H1 (cell line): ENCODE data around the gene PSPN. TPM values are rescaled to one million over a fixed set of nuclear protein-coding genes. Genes with fewer than 3 reads are reported as not detected.
A peak's percentile ranks its signal among the peaks of the same experiment; 100 is the strongest.

Experiments
- CTCF ChIA-PET: fragments of 300-600 bp; sonication (Branson Sonifier 250); formaldehyde crosslinking; loops from one replicate; lab custom pipeline; 2021; ENCODE audit not compliant: partially characterized antibody; lab: Charles Lee
- POLR2A ChIA-PET: fragments of 300-600 bp; sonication (Branson Sonifier 250); formaldehyde crosslinking; loops from one replicate; lab custom pipeline; 2021; ENCODE audit warnings: inconsistent platforms; ENCODE audit not compliant: partially characterized antibody; lab: Charles Lee
- DNase-seq, 2 experiments: peaks; one replicate each; pipeline versions ENCODE4 v3.0.0 to v3.0.0-alpha.2; 2010 to 2022; ENCODE audit warnings: low spot score in 2 of 2, low read depth in 1 of 2, mixed read lengths in 1 of 2
- FAIRE-seq: peaks from 2 replicates; lab custom pipeline; 2011; peaks lifted over from hg19 to GRCh38; lab: Jason Lieb, UNC
- H2AFZ ChIP-seq: 2 replicates; pipeline ENCODE4 v1.8.1; 2012; ENCODE audit warnings: low read length, inconsistent platforms
- H2AK5ac ChIP-seq: 2 replicates; pipeline ENCODE4 v1.6.1; 2013; ENCODE audit warnings: low read depth, low read length
- H2BK120ac ChIP-seq: replicated peaks from 2 replicates; pipeline ENCODE3; 2013; ENCODE audit warnings: low read depth, low read length, inconsistent platforms
- H2BK12ac ChIP-seq: 2 replicates; pipeline ENCODE4 v1.6.1; 2013; ENCODE audit warnings: low read depth, low read length
- H2BK15ac ChIP-seq: 2 replicates; pipeline ENCODE4 v1.6.1; 2013; ENCODE audit warnings: low read length
- H2BK20ac ChIP-seq: 2 replicates; pipeline ENCODE4 v1.6.1; 2013; ENCODE audit warnings: low read length
- H2BK5ac ChIP-seq: 2 replicates; pipeline ENCODE4 v1.6.1; 2013; ENCODE audit warnings: low read depth, low read length
- H3K14ac ChIP-seq: 2 replicates; pipeline ENCODE4 v1.6.1; 2013; ENCODE audit warnings: inconsistent platforms; ENCODE audit not compliant: insufficient read length
- H3K18ac ChIP-seq: 2 replicates; pipeline ENCODE4 v1.6.1; 2013; ENCODE audit warnings: low read length; ENCODE audit errors: extremely low read depth
- H3K23ac ChIP-seq: 2 replicates; pipeline ENCODE4 v1.6.1; 2013; ENCODE audit warnings: inconsistent platforms; ENCODE audit not compliant: insufficient read length
- H3K23me2 ChIP-seq: 2 replicates; pipeline ENCODE4 v1.6.1; 2013; ENCODE audit warnings: low read depth, low read length
- H3K27ac ChIP-seq: 2 replicates; pipeline ENCODE4 v1.6.1; 2011; ENCODE audit warnings: low read depth, low read length, inconsistent platforms
- H3K27me3 ChIP-seq, 4 experiments: replicated peaks in 1 of 4; 1 replicate in 1 of 4; 2 replicates in 3 of 4; pipeline versions ENCODE4 v1.6.1 to v1.8.1; 2011 to 2013; ENCODE audit warnings: low read length in 3 of 4, mild to moderate bottlenecking in 3 of 4, inconsistent platforms in 2 of 4, mixed read lengths in 2 of 4, moderate library complexity in 1 of 4; ENCODE audit not compliant: control insufficient read depth in 3 of 4, insufficient read depth in 3 of 4; ENCODE audit errors: extremely low read depth in 1 of 4
- H3K36me3 ChIP-seq, 4 experiments: 2 replicates each; pipeline versions ENCODE4 v1.6.1 to v1.8.1; 2011 to 2013; ENCODE audit warnings: mild to moderate bottlenecking in 4 of 4, low read length in 3 of 4, moderate library complexity in 2 of 4, control low read depth in 1 of 4, inconsistent platforms in 1 of 4; ENCODE audit not compliant: insufficient read depth in 4 of 4, control insufficient read depth in 2 of 4
- H3K4ac ChIP-seq: replicated peaks from 2 replicates; pipeline ENCODE3; 2013; ENCODE audit warnings: low read length, low read depth, mixed read lengths, inconsistent platforms; ENCODE audit not compliant: insufficient read length
- H3K4me1 ChIP-seq, 4 experiments: replicated peaks in 1 of 4; 1 replicate in 1 of 4; 2 replicates in 3 of 4; pipeline versions ENCODE4 v1.6.1 to v1.8.1; 2011 to 2013; ENCODE audit warnings: low read length in 3 of 4, inconsistent platforms in 2 of 4, mixed read lengths in 1 of 4; ENCODE audit not compliant: insufficient read depth in 4 of 4, control insufficient read depth in 3 of 4
- H3K4me2 ChIP-seq, 2 experiments: 2 replicates each; pipeline versions ENCODE4 v1.6.1 to v1.8.1; 2011 to 2013; ENCODE audit warnings: low read depth in 2 of 2, low read length in 2 of 2, control low read depth in 1 of 2, inconsistent platforms in 1 of 2, mild to moderate bottlenecking in 1 of 2; ENCODE audit not compliant: insufficient read depth in 1 of 2
- H3K4me3 ChIP-seq, 4 experiments: fragments of 200-600, 300-600 bp in 1 of 4; sonication (generic), shearing (Covaris generic), sonication (Bioruptor Twin) in 1 of 4; 2 replicates each; pipeline versions ENCODE4 v1.5.1 to v1.8.1; 2011 to 2016; ENCODE audit warnings: low read length in 4 of 4, low read depth in 3 of 4, control low read depth in 2 of 4, inconsistent platforms in 2 of 4, mild to moderate bottlenecking in 2 of 4, mixed read lengths in 1 of 4, moderate library complexity in 1 of 4; ENCODE audit not compliant: insufficient read depth in 2 of 4; ENCODE audit errors: extremely low read depth in 1 of 4
- H3K56ac ChIP-seq: replicated peaks from 2 replicates; pipeline ENCODE3; 2013; ENCODE audit warnings: low read depth, mild to moderate bottlenecking, mixed read lengths, low read length, inconsistent platforms; ENCODE audit not compliant: insufficient read length
- H3K79me1 ChIP-seq: 2 replicates; pipeline ENCODE4 v1.6.1; 2013; ENCODE audit warnings: low read depth, low read length, control low read depth
- H3K79me2 ChIP-seq, 2 experiments: 2 replicates each; pipeline versions ENCODE4 v1.6.1 to v1.8.1; 2012 to 2013; ENCODE audit warnings: low read length in 2 of 2, mild to moderate bottlenecking in 2 of 2, inconsistent platforms in 1 of 2; ENCODE audit not compliant: insufficient read depth in 2 of 2, control insufficient read depth in 1 of 2
- H3K9ac ChIP-seq, 4 experiments: replicated peaks in 1 of 4; 1 replicate in 1 of 4; 2 replicates in 3 of 4; pipeline versions ENCODE4 v1.6.1 to v1.8.1; 2011 to 2013; ENCODE audit warnings: low read depth in 3 of 4, low read length in 3 of 4, control low read depth in 2 of 4, mild to moderate bottlenecking in 2 of 4, moderate library complexity in 2 of 4, inconsistent platforms in 1 of 4; ENCODE audit errors: extremely low read depth in 1 of 4
- H3K9me3 ChIP-seq, 2 experiments: 2 replicates each; pipeline versions ENCODE4 v1.6.1 to v1.8.1; 2012 to 2013; ENCODE audit warnings: mild to moderate bottlenecking in 2 of 2, moderate library complexity in 2 of 2, control low read depth in 1 of 2, inconsistent platforms in 1 of 2, low read depth in 1 of 2, low read length in 1 of 2, mixed read lengths in 1 of 2; ENCODE audit not compliant: insufficient read depth in 2 of 2
- H4K20me1 ChIP-seq, 2 experiments: replicated peaks in 1 of 2; 2 replicates each; pipeline versions ENCODE3 to v1.8.1; 2011 to 2013; ENCODE audit warnings: inconsistent platforms in 2 of 2, low read length in 2 of 2, mild to moderate bottlenecking in 1 of 2; ENCODE audit not compliant: insufficient read depth in 2 of 2, control insufficient read depth in 1 of 2
- H4K5ac ChIP-seq: 2 replicates; pipeline ENCODE4 v1.6.1; 2013; ENCODE audit warnings: low read length, low read depth, mixed read lengths, inconsistent platforms; ENCODE audit not compliant: insufficient read length
- H4K8ac ChIP-seq: 2 replicates; pipeline ENCODE4 v1.8.0; 2013; ENCODE audit warnings: mild to moderate bottlenecking, moderate library complexity, low read length, inconsistent platforms; ENCODE audit not compliant: insufficient read depth; ENCODE audit errors: extremely low read depth
- H4K91ac ChIP-seq: replicated peaks from 2 replicates; pipeline ENCODE3; 2013; ENCODE audit warnings: low read length, mixed read lengths, inconsistent platforms; ENCODE audit not compliant: insufficient read length
- RXRA ChIP-seq: IDR thresholded peaks from 2 replicates; pipeline ENCODE4 v1.6.1; 2011; ENCODE audit warnings: low read depth, mild to moderate bottlenecking, low read length, moderate library complexity; ENCODE audit not compliant: insufficient read depth
- WGBS, 2 experiments: shearing (Covaris generic) in 1 of 2; methylation state at CpG; one replicate each; pipeline versions ENCODE4 v1.1.6 to v1.1.7; 2013 to 2015; ENCODE audit warnings: low lambda C conversion rate in 2 of 2, mixed read lengths in 2 of 2, inconsistent platforms in 1 of 2, low coverage in 1 of 2, missing lambda C conversion rate in 1 of 2; ENCODE audit not compliant: insufficient replicate concordance in 2 of 2, insufficient coverage in 1 of 2, insufficient read length in 1 of 2; ENCODE audit errors: extremely low coverage in 1 of 2, missing lambda C conversion rate in 1 of 2; 5-methylcytosine and 5-hydroxymethylcytosine counted together
- polyA plus RNA-seq, 7 experiments: library from polyadenylated mRNA; depleted of rRNA in 3 of 7; stranded (reverse) in 5 of 7; unstranded in 2 of 7; fragments of >200 nt in 5 of 7; fragments of 200-250 nt in 2 of 7; gene quantifications; 1 replicate in 5 of 7; 2 replicates in 1 of 7; 4 replicates in 1 of 7; pipeline versions ENCODE4 v1.2.1 to v1.2.3, GENCODE V29; 2011 to 2013; ENCODE audit warnings: missing spikeins in 2 of 7, mixed read lengths in 2 of 7
- total RNA-seq: library from RNA; stranded (reverse); fragmentation: NEBNext Ultra II Directional; extraction: Animal tissue kit (Norgen Biotek cat#: 25700); gene quantifications from 2 replicates; pipeline ENCODE4 v1.2.1, GENCODE V29; 2021

Gene PSPN
- total and polyA plus RNA-seq, 2 of the 8 experiments (the other 6 are each of a cell fraction or from before 2014, with no cell fraction given), result 1.0 to 2.1 TPM

- Histone ChIP-seq H2BK12ac (no peak overlapping the region), H3K9ac (no peak overlapping the region), H2AK5ac (no peak overlapping the region), H3K27ac (no peak overlapping the region), H3K9me3 (no peaks in the 10 kb centered on the region), H3K18ac (no peak overlapping the region), H3K23ac (no peak overlapping the region), H4K5ac (no peak overlapping the region), H3K4me3 (no peak overlapping the region), H3K56ac (no peak overlapping the region), H2BK15ac (no peak overlapping the region), H3K14ac (no peak overlapping the region), H3K79me2 (no peaks in the 10 kb centered on the region), H2BK120ac (no peak overlapping the region), H4K91ac (no peak overlapping the region), H2AFZ (peak overlapping the region; percentile 63; the same call in 1 of the 2 replicates), H3K79me1 (no peaks in the 10 kb centered on the region), H4K8ac (no peak overlapping the region), H3K4me2 (no peak overlapping the region), H3K4ac (no peak overlapping the region), H3K4me1 (no peaks in the 10 kb centered on the region), H3K27me3 (no peaks in the 10 kb centered on the region; a peak in 1 of 7 replicates), H4K20me1 (no peaks in the 10 kb centered on the region), H3K36me3 (no peaks in the 10 kb centered on the region), H2BK20ac (no peak overlapping the region), H3K23me2 (no peaks in the 10 kb centered on the region), H2BK5ac (no peak overlapping the region)
- FAIRE-seq (no peak), DNase-seq (no peak)
- ChIA-PET CTCF (interaction anchor here (0.6 to 2.7 kb wide), 3 partner anchors 9 to 1949 kb away, joined by 3 to 11 read pairs (median 4); no protein-coding TSS in a partner anchor), POLR2A (interaction anchor here (0.6 to 2.3 kb wide), 7 partner anchors 8 to 1838 kb away, joined by 3 to 8 read pairs (median 4); partner anchors contain the start of gene GTF2F1)
- WGBS, 2 experiments, result 89% methylated on average over 22 of the region's 22 CpGs; no CpG with 5 or more reads in 1 of the 2 experiments
- TF ChIP-seq RXRA, result no peak
Observed at GRCh38 chr19:6402837-6403608, 27.3 kb upstream of the PSPN start.
